ENCODE measurements around the gene EXOC2. TPM values are rescaled to one million over a fixed set of nuclear protein-coding genes. Genes with fewer than 3 reads are reported as not detected.
"Not testable (repeated sequence)": the region's sequence is repeated elsewhere in the genome, so short reads cannot be mapped to it uniquely, and the experiment has no call there.

Gene EXOC2
- polyA plus RNA-seq, 3 donors = 19.9 to 23.9 (median 22.8) TPM

DNA sequence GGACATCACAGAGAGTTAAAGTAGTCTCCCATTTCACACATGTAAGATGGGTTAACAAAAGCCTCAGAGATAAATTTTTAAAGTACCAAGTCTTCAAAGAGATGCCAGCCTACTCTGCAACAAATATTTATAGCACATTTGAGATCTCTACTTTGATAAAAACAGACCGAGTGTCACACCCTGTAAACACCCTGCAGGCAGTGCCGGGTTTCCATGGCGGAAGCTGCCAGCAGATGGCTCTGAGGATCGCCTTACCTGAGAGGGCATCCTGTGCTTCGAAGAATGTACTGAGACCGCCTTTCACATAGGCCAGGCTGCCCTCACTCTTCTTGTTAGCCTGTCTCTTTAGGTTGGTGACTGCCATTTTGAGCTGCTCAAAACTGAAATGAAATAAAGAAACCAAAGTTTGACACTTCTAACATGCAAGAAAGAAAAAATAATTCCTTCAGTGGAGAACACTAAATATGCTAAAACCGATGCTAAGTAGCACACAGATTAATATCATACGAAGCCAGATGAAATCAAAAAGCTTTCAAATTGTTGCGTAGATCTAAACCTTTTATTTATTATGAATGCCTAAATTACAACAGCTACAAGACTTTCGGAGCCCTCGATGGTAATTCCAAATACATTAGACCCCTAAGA is 75.4 kb downstream of the EXOC2 start:
- DNase-seq (ENCODE audit: extremely low read depth in 1 of 11, low read depth in 9 of 11, low spot score in 4 of 11) = no peak

DNA sequence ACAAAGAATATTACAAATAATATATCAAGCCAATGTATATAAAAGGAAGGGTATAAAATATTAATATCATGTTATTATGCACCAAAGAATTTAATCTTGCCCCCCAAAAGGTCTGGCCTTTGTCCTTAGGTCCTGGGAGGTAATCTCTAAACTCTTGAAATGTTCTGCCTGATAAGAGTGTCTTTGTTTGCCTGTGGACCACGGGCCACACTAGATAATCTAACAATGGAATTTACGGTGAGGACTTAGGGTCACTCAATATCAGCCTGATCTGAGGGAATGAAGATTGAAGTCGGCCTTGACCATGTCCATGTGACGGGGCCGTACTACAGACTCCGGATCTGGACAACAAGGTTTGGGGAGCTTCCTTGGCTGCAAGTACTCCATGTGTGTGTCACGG is 79.0 kb downstream of the EXOC2 start:
- no peak for DNase-seq (ENCODE audit: extremely low read depth in 1 of 11, low read depth in 9 of 11, low spot score in 4 of 11)

DNA sequence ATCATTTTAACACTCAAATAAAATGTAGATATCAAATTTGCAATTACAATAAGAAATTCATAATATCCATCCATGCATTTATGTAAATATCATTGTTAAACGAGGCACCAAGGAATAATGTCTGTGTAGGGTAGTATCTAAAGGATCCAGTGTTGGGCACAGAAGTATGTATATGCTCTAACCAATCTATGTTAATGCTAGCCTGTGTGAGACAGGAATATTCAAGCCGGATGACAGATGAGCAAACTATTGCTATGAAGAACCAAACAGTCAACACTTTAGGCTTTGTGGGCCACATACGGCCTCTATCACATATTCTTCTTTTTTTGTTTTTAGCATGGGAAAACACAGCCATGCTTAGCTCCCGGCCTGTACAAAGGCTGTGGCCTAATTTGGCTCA is 81.0 kb downstream of the EXOC2 start:
- no peak for DNase-seq (ENCODE audit: extremely low read depth in 1 of 11, low read depth in 9 of 11, low spot score in 4 of 11)

DNA sequence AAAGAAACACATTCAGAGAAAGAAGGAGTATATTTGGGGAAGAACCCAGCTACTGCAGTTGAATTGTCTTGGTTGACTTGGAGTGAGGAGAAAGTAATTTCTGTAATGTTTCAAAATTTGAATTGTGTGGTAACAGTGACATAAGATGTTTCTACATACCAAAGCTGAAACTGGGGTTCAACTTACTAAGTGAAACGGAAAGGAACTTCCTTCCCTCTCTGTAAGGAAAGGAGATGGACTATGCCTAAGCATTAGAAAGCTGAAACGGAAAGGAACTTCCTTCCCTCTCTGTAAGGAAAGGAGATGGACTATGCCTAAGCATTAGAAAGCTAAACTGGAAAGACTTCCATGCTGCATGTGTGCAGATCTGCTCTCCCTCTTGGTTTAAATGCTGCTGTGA is 82.1 kb downstream of the EXOC2 start:
- DNase-seq (ENCODE audit: extremely low read depth in 1 of 11, low read depth in 9 of 11, low spot score in 4 of 11) = no peak

DNA sequence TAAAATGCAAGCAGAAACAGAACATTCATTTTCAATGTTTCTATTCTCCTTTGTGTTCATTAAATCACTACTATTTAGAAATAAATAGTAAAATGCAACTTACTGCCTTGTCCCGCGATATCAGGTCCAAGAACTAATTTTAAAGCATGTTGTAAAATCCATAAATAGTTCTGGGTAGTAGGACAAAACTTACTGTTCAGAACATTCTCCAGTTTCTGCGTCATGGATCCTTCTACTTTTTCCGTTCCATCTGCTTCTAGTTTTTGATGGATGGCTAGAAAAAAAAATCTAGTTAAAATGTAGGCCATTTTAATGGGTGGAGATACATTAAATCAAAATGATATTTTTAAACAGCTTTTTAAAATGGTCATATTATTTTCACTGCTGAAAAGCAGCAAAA is 83.0 kb downstream of the EXOC2 start:
- no peak for DNase-seq (ENCODE audit: extremely low read depth in 1 of 11, low read depth in 9 of 11, low spot score in 4 of 11)

DNA sequence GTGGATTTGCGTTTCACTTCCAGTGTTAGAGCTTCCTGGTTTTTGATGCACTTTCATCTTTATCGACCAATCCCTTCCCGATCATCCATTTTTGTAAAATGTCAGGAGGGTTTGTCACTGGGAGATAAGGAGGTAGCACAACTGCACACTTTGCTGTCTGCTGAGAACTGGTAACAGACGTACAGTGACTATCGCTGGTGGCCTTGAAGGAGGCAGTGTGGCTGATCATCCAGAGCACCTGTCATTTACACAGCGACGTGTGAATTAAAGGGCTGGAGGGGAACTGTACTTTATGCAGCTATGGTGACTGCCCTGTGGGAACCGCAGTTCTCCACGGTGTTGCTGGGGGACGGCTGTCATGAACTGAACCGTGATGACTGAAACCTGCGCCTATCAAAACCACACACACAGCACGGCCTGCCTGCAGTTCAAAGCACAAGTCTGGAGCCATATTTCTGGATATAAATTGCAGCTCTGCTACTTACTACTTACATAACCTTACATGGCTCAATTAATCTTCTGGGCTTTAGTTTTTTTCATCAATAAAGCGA is 86.0 kb downstream of the EXOC2 start:
- no peak for DNase-seq (ENCODE audit: extremely low read depth in 1 of 11, low read depth in 9 of 11, low spot score in 4 of 11)

DNA sequence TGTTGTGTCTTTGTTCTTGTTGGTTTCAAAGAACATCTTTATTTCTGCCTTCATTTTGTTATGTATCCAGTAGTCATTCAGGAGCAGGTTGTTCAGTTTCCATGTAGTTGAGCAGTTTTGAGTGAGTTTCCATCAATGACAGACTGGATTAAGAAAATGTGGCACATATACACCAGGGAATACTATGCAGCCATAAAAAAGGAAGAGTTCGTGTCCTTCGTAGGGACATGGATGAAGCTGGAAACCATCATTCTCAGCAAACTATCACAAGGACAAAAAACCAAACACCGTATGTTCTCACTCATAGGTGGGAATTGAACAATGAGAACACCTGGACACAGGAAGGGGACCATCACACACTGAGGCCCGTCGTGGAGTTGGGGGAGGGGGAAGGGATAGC is 87.0 kb downstream of the EXOC2 start:
- DNase-seq (ENCODE audit: extremely low read depth in 1 of 11, low read depth in 9 of 11, low spot score in 4 of 11) = not testable (repeated sequence)

DNA sequence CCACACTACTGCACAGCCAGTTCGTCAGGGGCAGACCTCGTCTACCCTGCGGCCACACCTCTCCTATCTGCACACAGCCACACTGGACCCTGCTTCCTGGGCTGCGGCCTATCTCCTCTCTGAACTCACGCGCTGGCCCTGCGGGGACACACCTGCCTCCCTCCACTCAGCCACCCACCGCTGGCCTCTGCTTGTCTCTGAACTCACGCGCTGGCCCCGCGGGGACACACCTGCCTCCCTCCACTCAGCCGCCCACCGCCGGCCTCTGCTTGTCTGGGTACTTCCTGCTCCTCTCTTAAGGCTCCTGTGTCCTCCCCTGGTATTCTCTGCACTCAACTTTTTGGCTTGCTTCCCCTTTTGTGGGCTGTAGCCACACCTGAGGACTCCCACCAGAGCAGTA is 88.4 kb downstream of the EXOC2 start:
- no peak for DNase-seq (ENCODE audit: extremely low read depth in 1 of 11, low read depth in 9 of 11, low spot score in 4 of 11)

DNA sequence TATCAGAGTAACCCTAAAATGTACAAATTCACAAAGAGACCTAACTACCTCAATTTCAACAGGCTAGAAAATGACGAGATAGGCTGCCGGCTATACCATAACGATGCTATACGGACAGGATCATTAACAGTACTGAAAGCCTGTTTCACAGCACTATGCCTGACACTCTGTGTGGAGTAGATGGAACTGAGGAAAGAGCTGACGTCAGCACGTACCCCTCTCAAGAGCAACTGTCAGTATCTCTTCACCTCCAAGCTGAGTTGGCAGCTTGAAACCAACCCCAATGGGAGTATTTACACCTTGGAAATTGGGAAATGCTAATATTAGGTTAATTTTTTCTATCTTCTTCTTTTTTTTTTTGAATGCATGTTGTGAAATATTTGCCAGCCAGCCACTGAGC is 89.7 kb downstream of the EXOC2 start:
- no peak for DNase-seq (ENCODE audit: extremely low read depth in 1 of 11, low read depth in 9 of 11, low spot score in 4 of 11)

DNA sequence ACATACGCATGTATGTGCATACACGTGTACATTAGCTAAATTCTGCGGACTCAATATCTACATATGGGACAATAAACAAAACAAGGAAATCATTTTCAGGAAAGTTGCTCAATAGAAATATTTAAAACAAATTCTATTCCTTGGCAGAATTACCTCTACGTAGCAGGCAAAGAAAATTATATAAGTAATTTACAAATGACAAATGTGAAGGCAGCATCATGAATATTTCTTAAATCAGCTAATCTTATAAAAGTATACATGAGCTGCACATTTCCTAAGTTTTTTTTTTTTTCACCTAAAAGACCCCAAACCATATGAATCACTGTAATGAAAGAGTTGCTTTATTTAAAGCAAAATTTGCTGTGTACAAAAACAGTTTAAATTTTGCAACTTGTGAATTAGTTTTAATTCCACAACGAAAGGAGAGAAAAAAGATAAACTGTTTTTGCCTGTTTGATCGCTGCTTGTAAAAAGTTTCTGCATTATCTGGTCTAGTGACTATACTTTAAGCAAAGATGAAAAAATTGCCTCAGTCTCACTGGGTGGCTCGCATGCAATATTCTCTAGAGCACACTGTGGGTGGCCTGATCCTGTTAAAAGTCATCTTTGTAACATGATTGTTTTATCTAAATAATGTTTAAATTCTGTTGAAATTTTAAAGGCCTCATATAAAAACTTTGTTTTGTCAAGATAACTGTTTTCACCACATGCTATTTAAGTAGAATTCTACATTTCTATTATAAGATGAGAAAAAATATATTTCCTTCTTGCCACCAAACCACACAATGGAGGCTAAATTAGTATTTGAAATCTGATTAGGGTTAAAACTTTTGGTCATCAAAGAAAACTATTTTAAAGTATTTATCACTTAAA is 93.1 kb downstream of the EXOC2 start:
- DNase-seq (ENCODE audit: extremely low read depth in 1 of 11, low read depth in 9 of 11, low spot score in 4 of 11) = no peak

DNA sequence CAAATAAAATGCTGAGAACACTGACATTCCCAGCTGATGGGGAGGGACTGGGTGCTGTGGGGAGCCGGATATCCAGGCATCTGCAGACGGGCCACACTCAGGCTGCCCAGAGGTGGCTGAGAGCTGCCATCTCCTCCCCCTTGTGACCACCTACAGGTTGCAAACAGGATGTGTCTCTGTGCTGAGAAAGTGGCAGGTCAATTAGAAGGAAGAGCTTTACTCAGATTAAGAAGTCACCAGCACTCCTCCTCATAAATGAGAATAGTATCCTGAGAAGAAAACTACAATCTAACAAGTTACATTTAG is 99.1 kb downstream of the EXOC2 start:
- DNase-seq (ENCODE audit: extremely low read depth in 1 of 11, low read depth in 9 of 11, low spot score in 4 of 11) = no peak

DNA sequence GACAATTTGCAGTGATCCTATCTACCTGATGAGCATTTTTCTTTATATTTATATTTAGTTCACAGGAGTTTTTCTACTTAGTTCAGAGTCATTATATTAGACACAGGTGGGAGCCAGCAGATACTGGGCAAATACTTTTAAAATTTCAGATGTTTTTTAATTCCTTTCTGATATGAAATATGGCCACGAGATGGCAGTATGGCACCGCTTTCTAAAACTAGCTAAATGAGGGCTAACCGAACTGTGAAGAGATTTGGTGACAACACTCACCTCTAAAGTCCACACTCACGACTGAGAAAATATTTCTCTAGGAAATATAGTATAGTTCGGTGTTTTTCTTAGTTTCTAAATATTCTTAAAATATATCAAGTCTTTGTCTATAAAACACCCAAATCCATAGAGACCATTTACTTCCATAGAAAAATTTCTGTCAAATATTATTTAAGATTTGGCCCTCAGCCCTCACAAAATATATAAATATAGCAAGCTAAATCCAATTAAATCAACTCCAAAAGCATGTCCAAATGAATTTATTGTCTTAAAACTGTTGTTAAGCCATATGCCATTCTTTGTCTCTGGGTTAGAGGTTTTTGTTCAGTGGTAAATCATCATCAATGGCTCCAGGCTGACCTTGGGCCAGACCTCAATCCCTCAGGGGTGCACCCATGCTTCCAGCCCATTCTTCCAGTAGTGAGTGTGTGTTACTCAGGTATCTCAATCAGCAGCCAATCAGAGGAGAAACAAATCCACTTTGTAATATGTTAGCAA is 99.6 kb downstream of the EXOC2 start:
- DNase-seq (ENCODE audit: extremely low read depth in 1 of 11, low read depth in 9 of 11, low spot score in 4 of 11) = peak in 9 of 11 donors; percentile 16 to 62 (median 43)

DNA sequence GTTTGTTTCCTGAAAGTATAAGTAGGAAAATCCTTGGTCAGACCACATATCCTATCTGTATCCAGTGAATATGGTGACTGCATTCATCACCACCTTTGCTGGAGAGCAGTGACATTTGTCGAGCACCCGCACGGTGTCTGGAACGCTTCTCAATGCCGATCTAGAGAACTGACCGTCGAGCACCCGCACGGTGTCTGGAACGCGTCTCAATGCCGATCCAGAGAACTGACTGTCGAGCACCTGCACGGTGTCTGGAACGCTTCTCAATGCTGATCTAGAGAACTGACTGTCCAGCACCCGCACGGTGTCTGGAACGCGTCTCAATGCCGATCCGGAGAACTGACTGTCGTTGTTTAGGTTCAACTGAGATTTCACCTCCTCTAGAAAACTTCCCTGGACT is 103.8 kb downstream of the EXOC2 start:
- DNase-seq (ENCODE audit: extremely low read depth in 1 of 11, low read depth in 9 of 11, low spot score in 4 of 11) = no peak

DNA sequence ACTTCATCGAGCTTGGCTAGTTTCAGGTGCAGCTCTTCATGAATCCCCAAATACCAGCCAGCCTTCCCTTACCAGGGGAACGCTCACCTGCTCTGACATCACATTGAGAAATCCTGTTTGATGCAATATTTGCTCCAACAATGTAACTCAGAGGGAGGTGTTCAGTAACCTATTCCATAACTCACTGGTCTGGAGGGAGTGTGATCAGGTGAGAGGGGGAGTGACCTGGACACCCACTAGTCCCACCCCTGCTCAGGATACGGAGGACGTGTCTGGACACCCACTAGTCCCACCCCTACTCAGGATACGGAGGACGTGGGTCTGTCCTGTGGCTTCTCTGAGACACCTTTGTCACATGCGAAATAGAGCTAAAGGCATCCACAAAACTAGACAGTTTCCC is 106.4 kb downstream of the EXOC2 start:
- no peak for DNase-seq (ENCODE audit: extremely low read depth in 1 of 11, low read depth in 9 of 11, low spot score in 4 of 11)

DNA sequence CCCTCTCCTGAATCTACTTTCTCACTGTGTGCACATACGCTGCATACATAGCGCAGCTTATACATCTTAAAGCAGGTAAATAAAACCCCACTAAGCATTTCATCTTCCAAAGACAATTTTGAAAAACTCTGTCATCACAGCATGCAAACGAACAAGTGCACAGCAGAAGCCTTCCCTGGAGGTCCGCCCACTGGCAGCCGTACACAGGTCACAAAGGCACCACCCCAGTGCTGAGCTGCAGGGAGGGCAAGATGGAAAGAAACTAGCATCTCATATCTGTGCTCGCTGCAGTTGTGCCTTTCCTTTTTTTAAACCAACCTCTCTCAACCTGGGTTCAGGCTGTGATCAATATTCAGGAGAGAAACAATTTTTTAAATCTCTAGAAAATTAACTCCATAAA is 109.3 kb downstream of the EXOC2 start:
- no peak for DNase-seq (ENCODE audit: extremely low read depth in 1 of 11, low read depth in 9 of 11, low spot score in 4 of 11)

DNA sequence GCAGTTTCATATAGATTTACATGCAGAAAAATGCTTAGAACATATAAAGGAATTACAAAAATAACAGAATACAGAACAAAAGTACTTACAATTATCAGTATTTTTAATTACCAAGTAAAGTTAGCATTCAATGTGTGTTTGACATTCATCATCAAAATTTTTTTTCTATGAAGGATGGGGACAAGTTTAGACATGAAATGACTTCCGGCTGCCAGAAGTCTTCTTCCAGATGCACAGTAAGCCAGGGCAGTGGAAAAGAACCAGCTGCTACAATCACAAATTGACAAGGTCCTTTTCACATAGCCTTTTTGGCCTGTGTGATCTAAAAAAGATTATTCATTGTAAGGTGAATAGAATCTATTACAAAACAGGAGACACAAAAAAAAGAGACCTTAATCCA is 109.8 kb downstream of the EXOC2 start:
- DNase-seq (ENCODE audit: extremely low read depth in 1 of 11, low read depth in 9 of 11, low spot score in 4 of 11) = no peak

DNA sequence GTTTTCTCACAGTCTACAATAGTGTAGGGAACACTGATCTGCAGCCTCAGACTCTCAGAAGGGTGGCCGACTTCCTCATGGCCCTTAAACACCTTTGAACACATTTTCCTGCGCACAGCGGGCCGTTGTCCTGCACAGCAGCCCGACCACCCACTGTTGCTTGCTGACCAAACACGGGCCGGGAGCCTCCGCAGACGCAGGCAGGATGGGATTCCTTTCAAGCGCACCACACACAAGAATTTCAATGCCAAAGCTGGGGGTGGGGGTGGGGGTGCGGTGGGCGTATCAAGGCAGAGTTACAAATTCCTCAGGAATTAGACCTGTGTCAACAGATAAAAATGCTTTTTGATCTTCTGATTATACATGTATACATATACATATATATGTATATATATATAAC is 110.6 kb downstream of the EXOC2 start:
- peak in 1 of 11 donors; percentile 21 for DNase-seq (ENCODE audit: extremely low read depth in 1 of 11, low read depth in 9 of 11, low spot score in 4 of 11)

DNA sequence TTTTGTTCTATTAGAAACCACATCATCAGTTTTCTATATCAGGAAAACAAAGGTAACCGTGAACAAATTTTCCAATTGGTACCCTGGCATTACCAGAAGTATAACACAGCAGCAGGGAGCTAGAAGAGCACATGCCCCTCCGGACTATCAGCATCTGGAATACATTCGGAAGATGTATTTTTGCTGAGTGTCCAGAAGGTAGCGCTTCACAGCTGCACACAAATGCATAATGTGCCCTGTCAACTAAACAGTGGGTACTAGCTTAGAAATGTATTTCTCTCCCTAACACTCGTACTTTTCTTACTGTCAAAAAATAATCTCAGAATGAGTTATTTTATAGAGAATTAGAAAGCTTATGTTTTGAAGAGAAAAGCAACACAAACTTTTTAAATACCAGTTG is 113.6 kb downstream of the EXOC2 start:
- no peak for DNase-seq (ENCODE audit: extremely low read depth in 1 of 11, low read depth in 9 of 11, low spot score in 4 of 11)

DNA sequence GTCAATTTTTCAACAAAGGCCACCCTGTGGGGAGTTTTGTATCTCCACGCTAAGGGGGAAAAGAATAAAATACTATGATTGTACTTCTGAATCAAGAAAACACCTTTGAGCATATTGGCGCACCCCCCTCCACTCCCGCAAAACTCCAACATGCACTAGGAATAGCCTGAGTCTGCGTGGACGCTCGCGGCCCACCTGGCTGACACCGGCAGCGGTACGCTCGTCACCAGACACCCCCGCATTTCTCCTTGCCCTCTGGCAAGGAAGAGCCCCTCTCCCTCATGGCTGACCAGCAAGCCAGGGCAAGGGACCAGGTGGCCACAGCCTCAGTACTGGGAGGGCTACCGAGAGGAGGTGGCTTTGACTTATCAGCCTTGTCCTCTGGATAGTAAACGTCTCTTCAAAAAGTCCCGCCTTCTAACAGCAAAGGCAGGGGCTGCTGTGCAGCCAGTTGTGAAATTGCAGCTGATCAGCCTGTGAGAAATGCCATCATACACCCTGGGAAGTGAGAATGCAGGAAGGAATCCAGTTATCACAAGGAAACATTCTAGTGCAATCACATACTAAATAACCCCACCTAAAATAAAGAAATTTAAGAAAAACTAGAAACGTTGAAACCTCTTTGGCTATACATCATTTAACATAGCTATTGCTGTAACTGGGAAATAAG is 120.2 kb downstream of the EXOC2 start:
- DNase-seq (ENCODE audit: extremely low read depth in 1 of 11, low read depth in 9 of 11, low spot score in 4 of 11) = no peak

Data from renal cortex interstitium (tissue), 11 donors.